ENCODE measurements around the gene PTPRN2.

Gene PTPRN2

DNA sequence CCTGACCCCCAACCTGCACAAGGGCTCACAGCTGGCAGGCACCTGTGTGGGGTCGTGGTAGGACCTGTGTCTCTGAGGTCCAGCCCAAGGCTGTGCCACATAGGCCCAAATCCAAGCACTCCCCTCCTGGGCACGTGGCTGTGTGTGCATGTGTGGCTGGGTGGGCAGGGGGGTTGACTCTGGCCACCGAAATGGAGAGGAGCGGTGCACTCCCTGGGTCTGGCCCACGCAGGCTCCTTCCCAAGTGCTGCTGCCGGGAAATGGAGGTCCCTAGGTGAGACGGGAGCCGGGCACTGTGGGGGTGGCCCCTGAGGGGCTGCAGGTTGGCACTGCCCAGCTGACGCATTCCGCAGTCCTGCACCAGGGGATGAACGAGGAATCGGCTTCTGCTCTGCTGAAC lies 722.7 kb downstream of the PTPRN2 start:
- in situ Hi-C loops (cut with HindIII; ENCODE audit: low sequenced_read_pairs): no loop called here
- H3K4me3 ChIP-seq (ENCODE audit: low read depth, low read length): no peak overlapping the region
- TF ChIP-seq, protein P1, sequence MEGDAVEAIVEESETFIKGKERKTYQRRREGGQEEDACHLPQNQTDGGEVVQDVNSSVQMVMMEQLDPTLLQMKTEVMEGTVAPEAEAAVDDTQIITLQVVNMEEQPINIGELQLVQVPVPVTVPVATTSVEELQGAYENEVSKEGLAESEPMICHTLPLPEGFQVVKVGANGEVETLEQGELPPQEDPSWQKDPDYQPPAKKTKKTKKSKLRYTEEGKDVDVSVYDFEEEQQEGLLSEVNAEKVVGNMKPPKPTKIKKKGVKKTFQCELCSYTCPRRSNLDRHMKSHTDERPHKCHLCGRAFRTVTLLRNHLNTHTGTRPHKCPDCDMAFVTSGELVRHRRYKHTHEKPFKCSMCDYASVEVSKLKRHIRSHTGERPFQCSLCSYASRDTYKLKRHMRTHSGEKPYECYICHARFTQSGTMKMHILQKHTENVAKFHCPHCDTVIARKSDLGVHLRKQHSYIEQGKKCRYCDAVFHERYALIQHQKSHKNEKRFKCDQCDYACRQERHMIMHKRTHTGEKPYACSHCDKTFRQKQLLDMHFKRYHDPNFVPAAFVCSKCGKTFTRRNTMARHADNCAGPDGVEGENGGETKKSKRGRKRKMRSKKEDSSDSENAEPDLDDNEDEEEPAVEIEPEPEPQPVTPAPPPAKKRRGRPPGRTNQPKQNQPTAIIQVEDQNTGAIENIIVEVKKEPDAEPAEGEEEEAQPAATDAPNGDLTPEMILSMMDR (IDR thresholded peaks at IDR 0.05; ENCODE audit: low read depth, low read length, missing control alignments): no peak
- DNase-seq (ENCODE audit: low read depth): no peak

DNA sequence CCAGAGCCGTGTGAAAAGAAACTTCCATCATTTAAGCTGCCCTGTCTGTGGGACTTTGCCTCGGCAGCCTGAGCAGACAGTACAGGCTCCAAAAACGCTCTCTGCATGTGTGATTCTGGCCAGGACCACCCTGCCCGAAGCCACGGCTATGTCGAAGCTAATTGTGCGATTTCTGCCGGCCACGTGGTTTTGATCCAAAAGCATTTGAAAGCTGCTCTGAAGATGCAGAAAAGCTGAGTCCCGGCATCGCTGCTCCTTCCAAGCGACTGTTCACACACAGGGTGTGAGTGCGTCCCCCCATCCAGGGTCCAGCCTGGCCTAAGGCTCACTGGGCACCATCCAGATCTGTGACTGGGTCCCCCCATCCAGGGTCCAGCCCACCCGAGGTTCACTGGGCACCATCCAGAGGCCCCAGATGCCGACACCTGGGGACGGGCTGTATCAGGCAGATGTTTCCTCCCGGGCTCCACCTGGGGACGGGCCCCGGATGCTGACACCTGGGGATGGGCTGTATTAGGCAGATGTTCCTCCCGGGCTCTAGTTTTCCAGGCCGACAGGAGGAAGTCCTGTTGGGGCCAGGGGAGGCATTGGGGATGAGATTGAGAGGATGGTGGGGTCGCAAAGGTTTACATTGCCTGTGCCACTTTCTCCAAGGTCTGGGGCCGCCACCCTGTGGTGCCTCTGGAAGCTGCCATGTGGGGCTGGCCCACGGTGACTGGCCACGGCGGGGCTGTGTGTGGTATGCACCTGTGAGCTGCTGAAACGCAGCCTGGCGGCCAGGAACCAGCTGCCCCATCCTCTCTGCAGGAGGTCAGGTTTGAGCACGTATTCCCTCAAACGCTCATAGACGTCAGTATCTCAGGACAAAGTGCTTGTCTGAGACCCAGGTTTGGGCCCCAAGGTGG lies 723.5 kb downstream of the PTPRN2 start:
- H3K4me3 ChIP-seq (ENCODE audit: low read depth, low read length): no peak overlapping the region
- DNase-seq (ENCODE audit: low read depth): no peak
- in situ Hi-C loops (cut with HindIII; ENCODE audit: low sequenced_read_pairs): no loop called here
- TF ChIP-seq, protein P1 (IDR thresholded peaks at IDR 0.05; ENCODE audit: low read depth, low read length, missing control alignments): no peak

GRCh38 chr7:157863176-157863575 lies 724.4 kb downstream of the PTPRN2 start:
- TF ChIP-seq, protein P1 (IDR thresholded peaks at IDR 0.05; ENCODE audit: low read depth, low read length, missing control alignments): no peak
- no peak overlapping the region for H3K4me3 ChIP-seq (ENCODE audit: low read depth, low read length)
- in situ Hi-C loops (cut with HindIII; ENCODE audit: low sequenced_read_pairs): no loop called here
- no peak for DNase-seq (ENCODE audit: low read depth)

- no peak overlapping the region for H3K4me3 ChIP-seq (ENCODE audit: low read depth, low read length)
- in situ Hi-C loops (cut with HindIII; ENCODE audit: low sequenced_read_pairs): no loop called here
- TF ChIP-seq, protein P1 (IDR thresholded peaks at IDR 0.05; ENCODE audit: low read depth, low read length, missing control alignments): no peak
- DNase-seq (ENCODE audit: low read depth): no peak
Measured at GRCh38 chr7:157862731-157863130, 724.9 kb downstream of the PTPRN2 start.

GRCh38 chr7:157861551-157861950 lies 726.1 kb downstream of the PTPRN2 start:
- H3K4me3 ChIP-seq (ENCODE audit: low read depth, low read length): no peak overlapping the region
- TF ChIP-seq, protein P1 (IDR thresholded peaks at IDR 0.05; ENCODE audit: low read depth, low read length, missing control alignments): no peak
- in situ Hi-C loops (cut with HindIII; ENCODE audit: low sequenced_read_pairs): no loop called here
- no peak for DNase-seq (ENCODE audit: low read depth)

DNA sequence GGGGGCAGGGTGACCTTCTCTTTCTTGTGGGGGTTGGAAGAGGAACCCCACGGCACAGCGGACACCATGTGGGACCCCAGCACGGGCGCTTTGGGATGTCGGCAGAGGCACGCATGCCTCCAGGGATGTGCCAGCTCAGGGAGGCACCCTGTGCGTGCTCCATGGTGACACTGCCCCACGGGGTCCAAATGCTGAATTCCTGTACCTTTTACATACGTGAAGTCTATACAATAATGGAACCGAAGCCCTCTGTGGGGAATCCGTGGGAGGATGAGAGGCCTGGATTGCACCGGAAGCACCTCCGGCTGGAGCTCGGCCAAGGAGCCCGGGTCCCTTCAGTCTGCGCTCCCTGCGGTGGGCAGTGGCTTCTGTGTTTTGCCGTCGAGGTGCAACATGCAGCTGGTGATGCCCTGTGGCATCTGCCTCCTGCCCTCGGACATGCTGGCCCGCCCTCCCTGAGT lies 726.6 kb downstream of the PTPRN2 start:
- no peak for DNase-seq (ENCODE audit: low read depth)
- no peak overlapping the region for H3K4me3 ChIP-seq (ENCODE audit: low read depth, low read length)
- TF ChIP-seq, protein P1 (IDR thresholded peaks at IDR 0.05; ENCODE audit: low read depth, low read length, missing control alignments): no peak
- in situ Hi-C loops (cut with HindIII; ENCODE audit: low sequenced_read_pairs): no loop called here

All from astrocyte of the cerebellum (primary cell).